Measurements from ENCODE around the gene UNC5B. TPM values are rescaled to one million over a fixed set of nuclear protein-coding genes. Genes with fewer than 3 reads are reported as not detected.

UNC5B gene
- total RNA-seq, 2 donors from 2014 or later = 10.4 to 11.2 TPM

- no peaks in the 10 kb centered on the region for H3K27me3 ChIP-seq
- no peaks in the 10 kb centered on the region for H3K4me1 ChIP-seq
- H3K4me3 ChIP-seq = no peak overlapping the region
- no peak for ATAC-seq
- no peaks in the 10 kb centered on the region for H3K9me3 ChIP-seq
- no peaks in the 10 kb centered on the region for H3K36me3 ChIP-seq (replicated peaks in 1 of 2; ENCODE audit: insufficient read depth in 1 of 2, low read depth in 2 of 2)
- TF ChIP-seq POLR2A (IDR thresholded peaks at IDR 0.05) (no peak), CTCF (IDR thresholded peaks at IDR 0.05) (no peak)
- H3K27ac ChIP-seq = no peak overlapping the region
- intact Hi-C loops (cut with DNase I) = no loop called here
- WGBS, 2 donors = 80 to 84% methylated on average over 3 of the region's 3 CpGs
- DNase-seq = no peak
Measured at GRCh38 chr10:71178880-71179279, 33.5 kb upstream of the UNC5B start.

GRCh38 chr10:71179382-71179781, 33.0 kb upstream of the UNC5B start:
- H3K4me3 ChIP-seq = no peak overlapping the region
- 93 to 100% methylated on average over 1 to 3 of the region's 3 CpGs for WGBS, 2 donors

GRCh38 chr10:71184421-71184820, 27.9 kb upstream of the UNC5B start:
- no peak overlapping the region for H3K4me3 ChIP-seq
- no peaks in the 10 kb centered on the region for H3K9me3 ChIP-seq
- H3K36me3 ChIP-seq (replicated peaks in 1 of 2; ENCODE audit: insufficient read depth in 1 of 2, low read depth in 2 of 2) = no peaks in the 10 kb centered on the region
- ATAC-seq = no peak
- H3K27ac ChIP-seq = no peak overlapping the region
- 79 to 82% methylated on average over 3 to 6 of the region's 6 CpGs for WGBS, 2 donors
- no peaks in the 10 kb centered on the region for H3K27me3 ChIP-seq
- intact Hi-C loops (cut with DNase I) = no loop called here
- TF ChIP-seq CTCF (IDR thresholded peaks at IDR 0.05) (no peak), POLR2A (IDR thresholded peaks at IDR 0.05) (no peak)
- DNase-seq = no peak
- H3K4me1 ChIP-seq = peaks cover 12% of the 10 kb centered on the region

More at GRCh38 chr10:71179382-71179781, 33.0 kb upstream of the UNC5B start:
- no peak for DNase-seq
- no peak for ATAC-seq
- TF ChIP-seq CTCF (IDR thresholded peaks at IDR 0.05) = no peak
- TF ChIP-seq POLR2A (IDR thresholded peaks at IDR 0.05) = no peak
- intact Hi-C loops (cut with DNase I) = no loop called here
- Histone ChIP-seq H3K36me3 (replicated peaks in 1 of 2; ENCODE audit: insufficient read depth in 1 of 2, low read depth in 2 of 2) (no peaks in the 10 kb centered on the region), H3K4me1 (no peaks in the 10 kb centered on the region), H3K9me3 (no peaks in the 10 kb centered on the region), H3K27ac (no peak overlapping the region), H3K27me3 (no peaks in the 10 kb centered on the region)

- H3K27me3 ChIP-seq = no peaks in the 10 kb centered on the region
- 70 to 72% methylated on average over 3 to 4 of the region's 4 CpGs for WGBS, 2 donors
- H3K36me3 ChIP-seq (replicated peaks in 1 of 2; ENCODE audit: insufficient read depth in 1 of 2, low read depth in 2 of 2) = no peaks in the 10 kb centered on the region
- no peak overlapping the region for H3K4me3 ChIP-seq
- H3K27ac ChIP-seq = no peak overlapping the region
- ATAC-seq = no peak
- TF ChIP-seq CTCF (IDR thresholded peaks at IDR 0.05) (no peak), POLR2A (IDR thresholded peaks at IDR 0.05) (no peak)
- DNase-seq = no peak
- H3K9me3 ChIP-seq = no peaks in the 10 kb centered on the region
- peaks cover 12% of the 10 kb centered on the region for H3K4me1 ChIP-seq
- intact Hi-C loops (cut with DNase I) = no loop called here
Measured at GRCh38 chr10:71185209-71185608, 27.2 kb upstream of the UNC5B start.

GRCh38 chr10:71187197-71187596, 25.2 kb upstream of the UNC5B start:
- intact Hi-C loops (cut with DNase I) = no loop called here
- peak overlapping the region in 1 of 4 donors; percentile 33 for H3K27ac ChIP-seq
- WGBS, 2 donors = 26 to 30% methylated on average over 11 of the region's 11 CpGs
- no peak for TF ChIP-seq POLR2A (IDR thresholded peaks at IDR 0.05)
- TF ChIP-seq CTCF (IDR thresholded peaks at IDR 0.05) = no peak
- no peak for ATAC-seq
- H3K9me3 ChIP-seq = no peaks in the 10 kb centered on the region
- H3K4me1 ChIP-seq = peaks cover 12% of the 10 kb centered on the region
- H3K27me3 ChIP-seq = no peaks in the 10 kb centered on the region
- no peaks in the 10 kb centered on the region for H3K36me3 ChIP-seq (replicated peaks in 1 of 2; ENCODE audit: insufficient read depth in 1 of 2, low read depth in 2 of 2)
- DNase-seq = no peak
- H3K4me3 ChIP-seq = no peak overlapping the region
